ENCODE measurements around the gene GOLGA6A. TPM values are rescaled to one million over a fixed set of nuclear protein-coding genes. Genes with fewer than 3 reads are reported as not detected.
A peak's percentile ranks its signal among the peaks of the same experiment; 100 is the strongest.
"Not testable (repeated sequence)": the region's sequence is repeated elsewhere in the genome, so short reads cannot be mapped to it uniquely, and the experiment has no call there.

The GOLGA6A gene
- polyA plus RNA-seq, 1 experiment: not detected

- H3K27me3 ChIP-seq (ENCODE audit: control insufficient read depth, insufficient read depth, low read length): 0 out of 2 replicates have a peak, but pooled peaks cover 2% of the 10 kb centered on the region
- POLR2A ChIA-PET: no interaction called here
- CTCF ChIA-PET: no interaction called here
- no peak overlapping the region for H3K4me3 ChIP-seq (ENCODE audit: low read depth, low read length)
- no peak for TF ChIP-seq CTCF (IDR thresholded peaks at IDR 0.05; ENCODE audit: insufficient read depth, low read depth, low read length)
- no peak for DNase-seq (ENCODE audit: low read depth)
- H3K36me3 ChIP-seq (ENCODE audit: control insufficient read depth, insufficient read depth, low read length): no peaks in the 10 kb centered on the region
These were observed 22.1 kb downstream of the GOLGA6A start for GRCh38 chr15:74060251-74060650.

DNA sequence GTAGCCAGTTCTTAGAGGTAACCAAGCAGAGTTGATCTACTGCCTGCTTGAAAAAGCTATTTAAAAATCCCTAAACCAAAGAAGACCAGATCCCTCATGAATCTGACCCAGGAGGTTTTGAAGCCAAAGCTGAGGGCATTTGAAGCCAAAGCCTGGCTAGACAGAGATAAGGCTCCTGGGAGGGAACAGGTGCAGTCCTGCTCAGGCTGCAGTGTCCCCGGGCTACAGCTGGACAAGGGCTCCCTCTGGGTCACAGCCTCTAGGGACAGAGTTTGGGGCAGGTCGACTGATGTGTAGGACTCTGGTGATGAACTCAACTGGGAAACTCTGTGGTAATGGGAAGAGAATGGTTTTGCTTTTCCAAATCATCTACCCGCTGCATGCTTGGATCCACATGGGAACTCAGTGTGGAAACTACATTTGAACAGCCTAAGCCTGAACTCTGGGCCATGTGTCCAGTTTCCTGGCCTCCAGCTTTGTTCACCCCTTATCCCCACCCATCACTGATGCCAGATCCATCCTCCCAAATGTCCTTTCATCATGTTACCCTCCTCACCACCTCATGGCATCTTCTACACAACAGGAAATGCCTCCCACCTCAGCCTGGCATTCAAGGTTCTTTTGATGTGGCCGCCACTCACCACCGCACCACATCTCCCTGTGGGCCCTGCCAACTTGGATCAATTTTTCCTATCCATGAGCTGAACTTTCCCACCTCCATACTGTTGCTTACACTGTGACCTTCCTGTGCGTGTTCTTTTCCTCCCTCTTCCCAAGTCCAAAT is 23.1 kb downstream of the GOLGA6A start:
- H3K4me3 ChIP-seq (ENCODE audit: low read depth, low read length); H3K36me3 ChIP-seq (ENCODE audit: control insufficient read depth, insufficient read depth, low read length); POLR2A ChIA-PET; DNase-seq (ENCODE audit: low read depth); H3K27me3 ChIP-seq (ENCODE audit: control insufficient read depth, insufficient read depth, low read length): not testable (repeated sequence)
- CTCF ChIA-PET: interaction anchor here (1.4 kb wide), 1 partner anchor 86 kb away, joined by 5 read pairs; no protein-coding TSS in a partner anchor

GRCh38 chr15:74056330-74056729 is 26.0 kb downstream of the GOLGA6A start:
- not testable (repeated sequence) for H3K27me3 ChIP-seq (ENCODE audit: control insufficient read depth, insufficient read depth, low read length); H3K36me3 ChIP-seq (ENCODE audit: control insufficient read depth, insufficient read depth, low read length); H3K4me3 ChIP-seq (ENCODE audit: low read depth, low read length); DNase-seq (ENCODE audit: low read depth)
- POLR2A ChIA-PET: interaction anchor here (1.2 kb wide), 1 partner anchor 16 kb away, joined by 3 read pairs; no protein-coding TSS in a partner anchor
- CTCF ChIA-PET: interaction anchor here (0.9 to 10.5 kb wide), 4 partner anchors 67 to 262 kb away, joined by 3 to 163 read pairs (median 64); no protein-coding TSS in a partner anchor

GRCh38 chr15:74055804-74056203 is 26.5 kb downstream of the GOLGA6A start:
- no peaks in the 10 kb centered on the region for H3K27me3 ChIP-seq (ENCODE audit: control insufficient read depth, insufficient read depth, low read length)
- TF ChIP-seq CTCF (IDR thresholded peaks at IDR 0.05; ENCODE audit: insufficient read depth, low read depth, low read length): no peak
- ChIA-PET POLR2A (interaction anchor here (1.2 kb wide), 1 partner anchor 15 kb away, joined by 3 read pairs; no protein-coding TSS in a partner anchor), CTCF (interaction anchor here (0.9 to 10.5 kb wide), 7 partner anchors 9 to 263 kb away, joined by 3 to 163 read pairs (median 63); no protein-coding TSS in a partner anchor)
- H3K4me3 ChIP-seq (ENCODE audit: low read depth, low read length): no peak overlapping the region
- no peak for DNase-seq (ENCODE audit: low read depth)
- no peaks in the 10 kb centered on the region for H3K36me3 ChIP-seq (ENCODE audit: control insufficient read depth, insufficient read depth, low read length)

GRCh38 chr15:74053941-74054529 is 28.3 kb downstream of the GOLGA6A start:
- ChIA-PET CTCF (interaction anchor here (0.6 to 10.5 kb wide), 21 partner anchors 9 to 273 kb away, joined by 3 to 163 read pairs (median 6); no protein-coding TSS in a partner anchor), POLR2A (interaction anchor here (0.9 kb wide), 1 partner anchor 71 kb away, joined by 3 read pairs; no protein-coding TSS in a partner anchor)
- DNase-seq (ENCODE audit: low read depth): peak; percentile 51
- H3K4me3 ChIP-seq (ENCODE audit: low read depth, low read length): no peak overlapping the region
- peak; percentile 76 for TF ChIP-seq CTCF (IDR thresholded peaks at IDR 0.05; ENCODE audit: insufficient read depth, low read depth, low read length)
- H3K27me3 ChIP-seq (ENCODE audit: control insufficient read depth, insufficient read depth, low read length): no peaks in the 10 kb centered on the region
- no peaks in the 10 kb centered on the region for H3K36me3 ChIP-seq (ENCODE audit: control insufficient read depth, insufficient read depth, low read length)

GRCh38 chr15:74053517-74053916 is 28.8 kb downstream of the GOLGA6A start:
- ChIA-PET CTCF (interaction anchor here (0.7 to 10.5 kb wide), 19 partner anchors 8 to 274 kb away, joined by 3 to 163 read pairs (median 7); no protein-coding TSS in a partner anchor), POLR2A (interaction anchor here (0.9 kb wide), 1 partner anchor 71 kb away, joined by 3 read pairs; no protein-coding TSS in a partner anchor)
- Histone ChIP-seq H3K36me3 (ENCODE audit: control insufficient read depth, insufficient read depth, low read length) (no peaks in the 10 kb centered on the region), H3K4me3 (ENCODE audit: low read depth, low read length) (no peak overlapping the region), H3K27me3 (ENCODE audit: control insufficient read depth, insufficient read depth, low read length) (no peaks in the 10 kb centered on the region)
- no peak for TF ChIP-seq CTCF (IDR thresholded peaks at IDR 0.05; ENCODE audit: insufficient read depth, low read depth, low read length)
- DNase-seq (ENCODE audit: low read depth): no peak

GRCh38 chr15:74052271-74053260 is 29.8 kb downstream of the GOLGA6A start:
- H3K4me3 ChIP-seq (ENCODE audit: low read depth, low read length); H3K27me3 ChIP-seq (ENCODE audit: control insufficient read depth, insufficient read depth, low read length); POLR2A ChIA-PET; H3K36me3 ChIP-seq (ENCODE audit: control insufficient read depth, insufficient read depth, low read length); DNase-seq (ENCODE audit: low read depth): not testable (repeated sequence)
- CTCF ChIA-PET: interaction anchor here (1.0 to 10.5 kb wide), 10 partner anchors 7 to 266 kb away, joined by 3 to 163 read pairs (median 8); no protein-coding TSS in a partner anchor

Data from BJ (cell line).